Hippocampal formation (tissue), 2 donors: ENCODE data around the gene MT1M.

Experiments
- DNase-seq, 2 donors: peaks; one replicate each; lab custom pipeline; 2025; lab: John Stamatoyannopoulos, UW

MT1M gene

GRCh38 chr16:56628486-56629350 is 3.7 kb upstream of the MT1M start:
- no peak for DNase-seq

DNA sequence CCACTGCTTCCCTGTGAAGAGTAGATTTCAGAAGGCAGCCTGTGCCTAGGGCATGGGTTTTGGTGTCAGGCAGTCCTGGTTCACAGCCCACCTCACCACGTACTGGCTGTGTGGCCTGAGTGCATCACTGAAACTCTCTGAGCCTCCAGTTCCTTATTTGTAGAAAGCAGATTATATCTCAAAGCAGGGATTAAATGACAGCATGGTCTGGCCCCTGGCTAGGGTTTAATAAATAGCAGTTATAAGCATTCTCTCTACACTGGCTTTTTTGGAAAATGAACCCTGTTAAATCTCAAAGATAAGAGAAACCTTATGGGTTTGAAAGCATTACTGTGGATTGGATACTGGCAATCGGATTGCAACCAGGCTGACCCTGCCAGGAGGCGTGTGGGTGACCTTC is 2.9 kb upstream of the MT1M start:
- no peak for DNase-seq

DNA sequence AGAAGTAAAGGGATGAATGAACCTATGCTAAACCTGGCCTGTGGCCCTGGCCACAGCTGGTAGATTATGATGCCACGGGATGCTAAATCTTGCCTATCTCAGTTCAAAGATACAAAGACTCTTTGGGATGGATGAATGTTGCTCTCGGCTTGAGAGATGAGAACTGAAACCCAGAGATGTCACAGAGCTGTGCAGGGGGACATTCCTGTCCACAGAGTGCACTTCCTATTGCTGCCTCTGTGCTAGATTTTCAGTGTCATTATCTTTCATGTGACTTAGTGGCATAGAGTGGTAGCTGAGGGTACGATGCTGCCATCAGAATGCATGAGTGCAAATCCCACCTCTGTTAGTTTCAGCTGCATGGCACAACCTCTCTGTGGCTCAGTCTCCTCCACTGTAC is 2.3 kb upstream of the MT1M start:
- no peak for DNase-seq

- DNase-seq, result no peak
These were observed 1.3 kb upstream of the MT1M start for GRCh38 chr16:56631197-56631596.

- no peak for DNase-seq
These were observed 665 bp upstream of the MT1M start for GRCh38 chr16:56631832-56632155.

DNA sequence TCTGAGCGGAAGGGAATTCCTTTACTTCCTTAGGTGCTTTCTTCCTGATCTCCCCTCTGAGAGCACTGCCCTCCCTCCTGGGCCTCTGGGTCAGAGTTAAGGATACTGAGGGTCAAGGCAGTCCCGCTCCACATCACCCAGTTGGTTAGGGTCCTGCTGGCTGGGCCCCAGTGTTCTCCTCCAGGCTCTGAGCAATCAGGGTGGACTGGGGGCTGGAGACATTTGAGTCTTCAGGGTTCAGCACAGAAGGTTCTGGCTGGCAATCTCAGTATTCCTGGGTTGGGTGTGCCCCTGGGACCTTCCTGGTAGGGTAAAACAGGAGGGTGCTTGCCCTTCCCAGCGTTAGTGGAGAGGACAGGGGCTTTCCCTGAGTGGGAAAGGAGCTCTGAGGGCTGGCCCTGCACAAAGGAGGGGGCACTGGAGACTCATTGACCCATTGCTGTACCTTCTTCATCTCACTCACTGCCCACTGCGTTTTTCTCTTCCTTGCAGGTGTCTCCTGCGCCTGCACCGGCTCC is 448 bp downstream of the MT1M start:
- no peak for DNase-seq

- no peak for DNase-seq
These were observed 1.1 kb downstream of the MT1M start for GRCh38 chr16:56633535-56633934.

DNA sequence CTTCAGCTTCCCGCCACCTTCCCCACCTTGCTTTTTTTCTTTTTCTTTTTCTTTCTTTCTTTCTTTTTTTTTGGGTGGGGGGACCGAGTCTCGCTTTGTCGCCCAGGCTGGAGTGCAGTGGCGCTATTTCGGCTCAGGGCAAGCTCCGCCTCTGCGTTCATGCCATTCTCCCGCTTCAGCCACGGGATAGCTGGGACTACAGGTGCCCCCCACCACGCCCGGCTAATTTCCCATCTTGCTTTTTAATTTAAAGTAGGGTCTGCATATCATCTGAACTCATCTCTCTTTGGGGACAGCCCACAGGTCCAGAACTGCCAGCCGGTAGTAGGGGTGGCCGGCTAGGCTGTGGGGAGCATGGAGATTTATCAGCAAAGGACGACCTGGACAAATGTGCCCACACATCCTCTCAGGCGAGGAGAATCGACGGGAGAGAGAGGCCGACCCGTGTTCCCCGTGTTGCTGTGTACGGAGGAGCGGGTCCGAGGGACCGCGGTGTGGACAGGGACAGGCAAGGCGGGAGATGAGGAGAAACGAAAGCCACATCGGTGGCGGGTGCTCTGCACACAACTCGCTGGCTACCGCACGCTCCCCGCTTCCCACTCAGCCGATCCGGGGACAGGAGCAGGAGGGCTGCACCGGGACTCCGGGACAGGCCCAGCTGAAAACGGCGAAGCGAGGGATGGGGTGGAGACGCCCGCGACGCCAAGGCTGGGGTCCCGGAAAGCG is 2.4 kb downstream of the MT1M start:
- no peak for DNase-seq

DNA sequence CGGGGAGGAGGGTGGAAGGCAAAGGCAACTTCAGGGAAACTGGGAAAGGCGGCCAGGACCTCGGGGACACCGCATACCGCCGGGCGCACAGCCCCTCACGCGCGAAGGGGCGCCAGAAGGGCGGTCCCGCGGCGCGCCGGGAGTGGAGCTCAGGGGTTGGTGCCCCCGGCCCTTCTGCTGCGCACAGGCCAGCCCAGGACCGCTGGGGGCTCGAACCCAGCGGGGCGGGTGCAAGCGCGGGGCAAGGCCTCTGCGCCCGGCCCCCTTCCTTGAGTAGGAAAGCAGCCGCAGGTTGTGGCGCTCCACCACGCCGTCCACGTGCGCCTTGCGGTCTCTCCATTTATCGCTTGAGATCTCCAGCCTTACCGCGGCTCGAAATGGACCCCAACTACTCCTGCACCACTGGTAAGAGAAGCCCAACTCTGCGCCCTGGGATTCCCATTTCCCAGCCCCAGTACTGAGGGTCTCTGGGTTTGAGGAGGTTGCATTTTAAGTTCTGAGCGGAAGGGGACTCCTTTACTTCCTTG is 3.0 kb downstream of the MT1M start:
- DNase-seq, result no peak

DNA sequence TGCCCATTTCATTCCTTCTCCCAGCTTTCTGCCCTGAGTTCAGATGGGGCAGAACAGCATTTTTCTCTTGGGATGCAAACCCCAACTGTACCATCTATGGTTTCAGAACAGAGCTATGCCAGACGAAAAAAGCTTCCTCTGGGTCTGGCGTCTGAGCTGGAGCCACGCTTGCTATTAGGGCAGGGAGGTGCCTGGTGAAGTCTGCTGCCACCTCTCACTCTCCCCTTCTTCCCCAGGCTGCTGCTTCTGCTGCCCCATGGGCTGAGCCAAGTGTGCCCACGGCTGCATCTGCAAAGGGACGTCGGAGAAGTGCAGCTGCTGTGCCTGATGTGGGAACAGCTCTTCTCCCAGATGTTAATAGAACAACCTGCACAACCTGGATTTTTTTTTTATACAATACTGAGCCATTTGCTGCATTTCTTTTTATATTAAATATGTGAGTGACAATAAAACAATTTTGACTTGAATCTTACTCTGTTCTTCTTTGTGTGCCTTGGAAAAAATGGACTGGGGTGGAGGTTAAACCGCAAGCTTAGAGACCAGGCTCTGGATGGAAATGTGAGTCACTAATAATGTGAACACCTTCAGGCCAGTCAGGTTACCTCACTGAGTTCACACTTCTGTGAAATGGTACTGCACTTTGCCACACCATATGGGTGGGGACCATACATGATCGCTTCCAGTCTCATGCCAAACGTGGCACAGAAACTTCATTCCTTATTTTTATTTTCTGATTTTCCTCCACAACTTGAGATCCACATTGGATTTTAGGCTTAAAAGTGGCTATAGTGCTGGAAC is 4.4 kb downstream of the MT1M start:
- no peak for DNase-seq

DNA sequence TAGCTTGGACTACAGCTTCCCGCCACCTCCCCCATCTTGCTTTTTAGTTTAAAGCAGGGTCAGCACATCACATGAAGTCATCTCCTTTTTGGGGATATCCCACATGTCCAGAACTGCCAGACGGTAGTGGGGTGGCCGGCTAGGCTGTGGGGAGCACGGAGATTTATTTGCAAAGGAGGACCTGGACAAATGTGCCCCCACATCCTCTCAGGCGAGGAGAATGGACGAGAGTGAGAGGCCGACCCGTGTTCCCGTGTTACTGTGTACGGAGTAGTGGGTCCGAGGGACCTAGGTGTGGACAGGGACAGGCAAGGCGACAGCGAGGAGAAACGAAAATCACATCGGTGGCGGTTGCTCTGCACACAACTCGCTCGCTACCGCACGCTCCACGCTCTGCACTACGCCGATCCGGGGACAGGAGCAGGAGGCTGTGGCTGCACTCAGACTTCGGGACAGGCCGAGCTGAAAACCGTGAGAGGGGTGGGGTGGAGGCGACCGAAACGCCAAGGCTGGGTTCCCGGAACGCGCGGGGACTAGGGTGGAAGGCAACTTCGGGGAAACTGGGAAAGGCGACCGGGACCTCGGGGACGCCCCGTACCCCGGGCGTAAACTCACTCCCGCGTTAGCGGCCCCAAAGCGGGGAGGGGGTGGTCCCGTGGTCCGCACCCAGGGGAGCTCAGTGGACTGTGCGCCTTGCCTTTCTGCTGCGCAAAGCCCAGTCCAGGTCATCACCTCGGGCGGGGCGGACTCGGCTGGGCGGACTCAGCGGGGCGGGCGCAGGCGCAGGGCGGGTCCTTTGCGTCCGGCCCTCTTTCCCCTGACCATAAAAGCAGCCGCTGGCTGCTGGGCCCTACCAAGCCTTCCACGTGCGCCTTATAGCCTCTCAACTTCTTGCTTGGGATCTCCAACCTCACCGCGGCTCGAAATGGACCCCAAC is 5.6 kb downstream of the MT1M start, which contains the start of gene MT1A:
TSS of gene MT1A (plus strand) at position 853 of the 937 bp plus-strand sequence. CDS start at position 926, 73 bp downstream.
- peak in 1 of 2 donors; percentile 11 for DNase-seq

GRCh38 chr16:56639045-56639444 is 6.6 kb downstream of the MT1M start:
- DNase-seq, result no peak

DNA sequence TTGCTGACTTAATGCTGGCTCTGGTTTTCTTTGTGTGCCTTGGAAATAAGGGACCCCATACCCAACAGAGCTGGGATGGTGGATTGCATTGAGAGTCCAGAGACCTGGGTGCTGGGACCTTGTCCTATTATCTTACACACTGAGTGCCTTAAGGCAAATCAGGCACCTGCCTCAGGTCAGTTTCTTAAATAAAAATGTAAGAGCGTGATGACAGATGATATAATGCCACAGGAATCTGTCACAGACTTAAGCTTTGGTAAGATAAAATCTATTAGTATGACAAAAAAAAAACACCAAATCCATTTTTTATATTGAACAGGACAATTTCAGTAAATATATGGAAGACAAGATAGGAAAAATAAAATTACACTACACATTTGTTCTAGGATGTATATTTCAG is 7.6 kb downstream of the MT1M start:
- no peak for DNase-seq

DNA sequence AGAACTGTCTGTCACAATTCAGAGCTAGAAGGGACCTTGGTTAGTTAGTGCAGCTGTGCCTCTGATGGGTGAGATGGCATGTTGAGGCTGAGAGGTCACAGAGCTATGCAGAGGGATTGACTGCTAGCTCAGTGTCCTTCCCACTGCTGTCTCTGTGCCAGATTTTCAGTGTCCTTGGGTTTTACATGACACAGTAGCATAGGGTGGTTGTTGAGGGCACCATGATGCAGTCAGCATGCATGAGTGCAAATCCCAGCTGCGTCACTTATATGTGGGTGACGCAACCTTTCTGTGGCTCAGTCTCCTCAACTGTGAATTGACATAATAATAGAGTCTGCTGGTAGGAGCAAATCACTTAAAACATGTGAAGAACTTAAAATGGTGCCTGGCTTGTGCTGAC is 8.7 kb downstream of the MT1M start:
- DNase-seq, result no peak

DNA sequence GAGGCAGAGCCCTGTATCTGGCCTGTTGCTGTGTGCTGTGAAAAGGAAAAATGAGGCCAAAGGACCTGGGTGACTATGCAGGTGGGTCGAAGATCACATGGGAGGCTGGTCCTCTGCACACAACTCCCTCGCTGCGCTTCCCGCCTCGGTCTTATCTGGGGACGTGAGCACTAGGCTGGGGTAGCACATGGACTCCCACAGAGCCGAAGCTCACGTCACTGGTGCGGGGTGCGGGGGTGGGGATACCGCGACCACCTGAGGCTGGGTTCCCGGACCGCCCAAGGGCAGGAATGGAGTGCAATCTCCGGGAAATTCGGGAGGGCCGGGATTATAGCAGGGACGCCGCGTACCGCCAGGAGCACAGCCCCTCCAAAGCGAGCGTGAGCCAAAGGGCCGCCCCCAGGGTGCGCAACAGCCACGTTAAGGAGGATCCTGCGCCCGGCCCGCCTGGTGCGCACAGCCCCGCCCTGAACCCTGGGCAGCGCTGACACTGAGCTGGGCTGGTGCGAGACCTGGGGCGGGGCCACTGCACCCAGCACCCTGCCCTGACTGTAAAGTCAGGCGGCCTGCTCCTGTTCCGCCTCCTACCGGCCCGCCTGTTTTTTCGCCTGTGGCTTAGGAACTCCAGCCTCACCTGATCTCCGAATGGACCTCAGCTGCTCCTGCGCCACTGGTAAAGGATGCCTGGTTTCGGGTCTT is 10.8 kb downstream of the MT1M start:
- no peak for DNase-seq

GRCh38 chr16:56643833-56644232 is 11.4 kb downstream of the MT1M start:
- no peak for DNase-seq

GRCh38 chr16:56645311-56645710 is 12.9 kb downstream of the MT1M start:
- no peak for DNase-seq

DNA sequence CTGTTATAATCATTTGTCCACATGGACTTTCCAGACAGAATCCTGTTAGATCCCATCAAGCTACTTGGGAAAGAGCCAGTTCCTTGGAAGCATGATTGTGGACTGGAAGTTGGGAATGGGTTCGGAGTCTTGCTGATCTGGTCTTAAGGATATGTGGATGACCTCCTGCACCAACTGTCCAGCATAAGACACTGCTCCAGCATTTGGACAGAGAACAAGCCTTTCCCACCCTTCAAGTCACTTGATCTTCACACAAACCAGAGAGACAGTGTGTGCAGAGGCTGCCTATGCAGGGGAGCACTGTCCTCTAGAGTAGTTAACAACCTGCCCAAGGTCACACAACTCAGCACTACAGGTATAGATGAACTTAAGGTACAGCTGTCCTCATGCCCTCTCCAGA is 13.4 kb downstream of the MT1M start:
- DNase-seq, result no peak

DNA sequence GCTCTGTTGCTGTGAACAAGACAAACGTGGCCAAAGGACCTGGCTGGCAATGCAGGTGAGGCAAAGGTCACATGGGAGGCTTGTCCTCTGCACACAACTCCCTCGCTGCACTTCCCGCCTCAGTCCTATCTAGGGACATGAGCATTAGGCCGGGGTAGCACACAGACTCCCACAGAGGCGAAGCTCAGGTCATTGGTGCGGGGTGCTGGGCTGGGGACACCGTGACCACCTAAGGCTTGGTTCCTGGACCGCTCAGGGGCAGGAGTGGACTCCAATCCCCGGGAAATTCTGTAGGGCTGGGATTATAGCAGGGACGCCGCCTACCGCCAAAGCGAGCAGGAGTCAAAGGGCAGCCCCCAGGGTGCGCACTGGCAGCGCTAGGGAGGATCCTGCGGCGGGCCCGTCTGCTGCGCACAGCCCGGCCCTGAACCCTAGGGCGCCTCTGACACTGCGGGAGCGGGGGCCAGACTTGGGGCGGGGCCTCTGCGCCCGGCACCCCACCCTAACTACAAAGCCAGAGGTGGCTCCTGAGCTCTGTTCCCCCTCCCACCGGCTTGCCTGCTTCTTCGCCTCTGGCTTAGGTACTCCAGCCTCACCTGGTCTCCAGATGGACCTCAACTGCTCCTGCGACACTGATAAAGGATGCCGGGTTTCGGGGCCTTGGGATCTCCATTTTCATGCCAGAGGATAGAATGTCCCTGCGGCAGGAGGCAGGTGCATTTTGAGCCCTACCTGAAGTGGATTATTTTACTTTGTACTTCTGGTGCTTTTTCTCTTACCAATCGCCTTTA is 15.4 kb downstream of the MT1M start:
- DNase-seq, result no peak

DNA sequence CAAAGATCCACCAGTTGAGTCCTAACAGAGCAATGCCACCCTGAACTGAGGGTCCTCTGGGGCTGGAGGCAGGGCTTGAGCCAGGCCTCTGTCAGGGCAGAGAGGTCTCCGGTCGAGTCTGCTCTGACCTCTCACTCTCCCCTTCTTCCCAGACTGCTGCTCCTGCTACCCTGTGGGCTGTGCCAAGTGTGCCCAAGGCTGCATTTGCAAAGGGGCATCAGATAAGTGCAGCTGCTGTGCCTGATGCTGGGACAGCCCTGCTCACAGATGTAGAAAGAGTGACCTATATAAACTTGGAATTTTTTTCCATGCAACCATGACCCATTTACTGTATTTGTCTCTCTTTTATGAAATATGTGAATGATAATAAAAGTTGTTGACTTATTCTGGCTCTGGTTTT is 16.8 kb downstream of the MT1M start:
- no peak for DNase-seq
